Mesendoderm (in vitro differentiated cells): Measurements from ENCODE around the gene GOLIM4.

Source experiments
- DNase-seq: peaks from one replicate; pipeline ENCODE4 v3.0.0; 2013
- H2AK5ac ChIP-seq: 2 replicates; pipeline ENCODE4 v1.6.1; 2013; ENCODE audit warnings: low read length, inconsistent platforms
- H2BK120ac ChIP-seq: 2 replicates; pipeline ENCODE4 v1.6.1; 2013; ENCODE audit warnings: low read depth, mild to moderate bottlenecking, low read length, moderate library complexity, mixed read lengths
- H2BK15ac ChIP-seq: replicated peaks from 2 replicates; pipeline ENCODE4 v1.6.1; 2013; ENCODE audit warnings: low read depth, mild to moderate bottlenecking, moderate library complexity
- H2BK5ac ChIP-seq: 2 replicates; pipeline ENCODE4 v1.6.1; 2013; ENCODE audit warnings: low read length, inconsistent platforms
- H3K18ac ChIP-seq: 2 replicates; pipeline ENCODE4 v1.6.1; 2013; ENCODE audit warnings: mild to moderate bottlenecking, low read length, mixed read lengths
- H3K23ac ChIP-seq: one replicate; pipeline ENCODE4 v1.6.1; 2013; ENCODE audit warnings: low read length
- H3K27ac ChIP-seq: 2 replicates; pipeline ENCODE4 v1.5.1; 2013; ENCODE audit warnings: low read depth, mild to moderate bottlenecking, inconsistent platforms, low read length, moderate library complexity
- H3K27me3 ChIP-seq: 2 replicates; pipeline ENCODE4 v1.6.1; 2013; ENCODE audit warnings: low read length, control low read depth, mild to moderate bottlenecking, inconsistent platforms; ENCODE audit not compliant: insufficient read depth, poor library complexity
- H3K36me3 ChIP-seq: 2 replicates; pipeline ENCODE4 v1.6.1; 2013; ENCODE audit warnings: low read length, inconsistent platforms; ENCODE audit not compliant: control insufficient read depth, insufficient read depth
- H3K4ac ChIP-seq: one replicate; pipeline ENCODE4 v1.6.1; 2013; ENCODE audit warnings: low read depth, mild to moderate bottlenecking, low read length, moderate library complexity
- H3K4me1 ChIP-seq: 2 replicates; pipeline ENCODE4 v1.6.1; 2013; ENCODE audit warnings: low read depth, low read length, inconsistent platforms; ENCODE audit not compliant: control insufficient read depth
- H3K4me2 ChIP-seq: 2 replicates; pipeline ENCODE4 v1.6.1; 2013; ENCODE audit warnings: low read length
- H3K4me3 ChIP-seq: 2 replicates; pipeline ENCODE4 v1.5.1; 2013; ENCODE audit warnings: mild to moderate bottlenecking, low read length
- H3K56ac ChIP-seq: one replicate; pipeline ENCODE4 v1.6.1; 2013; ENCODE audit warnings: low read length
- H3K79me1 ChIP-seq: 2 replicates; pipeline ENCODE4 v1.6.1; 2013; ENCODE audit warnings: low read length, inconsistent platforms
- H3K79me2 ChIP-seq: 2 replicates; pipeline ENCODE4 v1.6.1; 2013; ENCODE audit warnings: mild to moderate bottlenecking, low read length; ENCODE audit not compliant: control insufficient read depth, insufficient read depth
- H3K9ac ChIP-seq: 2 replicates; pipeline ENCODE4 v1.6.1; 2013; ENCODE audit warnings: low read length, inconsistent platforms
- H4K5ac ChIP-seq: one replicate; pipeline ENCODE4 v1.6.1; 2013; ENCODE audit warnings: low read length
- H4K8ac ChIP-seq: one replicate; pipeline ENCODE4 v1.6.1; 2013; ENCODE audit warnings: low read depth, mild to moderate bottlenecking, control low read depth, low read length, moderate library complexity
- WGBS: extraction: QIAGEN DNeasy Blood & Tissue Kit; methylation state at CpG from one replicate; pipeline ENCODE4 v1.1.7; 2013; ENCODE audit warnings: low lambda C conversion rate, missing lambda C conversion rate; ENCODE audit not compliant: insufficient coverage; ENCODE audit errors: extremely low coverage; 5-methylcytosine and 5-hydroxymethylcytosine counted together

Gene GOLIM4

DNA sequence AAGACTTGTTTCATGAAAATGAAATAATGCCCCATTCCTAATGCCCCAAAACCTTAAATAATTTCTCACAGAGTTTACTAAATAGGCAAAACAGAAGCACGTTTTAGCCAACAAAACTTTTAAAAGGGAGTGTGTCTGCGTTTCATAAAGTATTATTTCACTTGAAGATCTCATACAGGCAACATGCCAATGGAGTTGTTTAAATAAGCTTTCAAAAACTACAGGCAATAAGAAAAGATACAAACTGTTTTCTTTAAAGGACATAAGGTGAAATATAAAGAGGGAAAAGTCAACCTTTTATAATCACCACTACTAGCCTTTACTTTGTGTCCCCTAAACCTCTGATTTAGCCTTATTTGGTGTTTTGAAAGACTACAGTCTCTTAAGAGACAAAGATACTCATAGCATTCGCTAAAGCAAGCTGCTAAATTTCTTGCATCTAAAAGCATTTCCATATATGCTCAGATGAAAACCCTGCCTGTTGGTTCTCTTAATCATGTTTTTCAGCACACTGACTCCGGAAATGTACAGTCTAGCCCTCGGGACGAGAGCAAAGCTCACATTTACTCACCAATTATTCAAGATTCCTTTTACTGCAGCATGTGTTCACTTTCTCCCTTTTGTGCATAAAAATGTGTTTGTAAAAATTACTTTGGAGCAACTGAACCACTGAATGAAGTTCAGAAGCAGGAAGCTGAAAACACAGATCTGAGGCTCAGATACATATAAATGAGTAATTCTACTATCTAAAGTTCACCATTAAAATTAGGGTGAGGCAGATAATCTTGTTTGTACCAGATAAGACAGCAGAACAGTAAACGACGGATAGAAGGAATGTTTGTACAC is 119.0 kb downstream of the GOLIM4 start:
- no peak overlapping the region for H3K4ac ChIP-seq
- no CpG with 5 or more reads among the region's 8 CpGs for WGBS
- no peak overlapping the region for H2BK5ac ChIP-seq
- H2BK15ac ChIP-seq = no peak overlapping the region
- no peak overlapping the region for H4K5ac ChIP-seq
- no peak for DNase-seq
- no peak overlapping the region for H3K4me2 ChIP-seq
- no peak overlapping the region for H2BK120ac ChIP-seq
- H2AK5ac ChIP-seq = no peak overlapping the region
- no peaks in the 10 kb centered on the region for H3K79me1 ChIP-seq
- H3K9ac ChIP-seq = no peak overlapping the region
- no peaks in the 10 kb centered on the region for H3K79me2 ChIP-seq
- H3K27me3 ChIP-seq = no peaks in the 10 kb centered on the region
- no peaks in the 10 kb centered on the region for H3K4me1 ChIP-seq
- H3K27ac ChIP-seq = no peak overlapping the region
- no peak overlapping the region for H3K4me3 ChIP-seq
- H3K56ac ChIP-seq = no peak overlapping the region
- no peak overlapping the region for H3K18ac ChIP-seq
- H3K36me3 ChIP-seq = no peaks in the 10 kb centered on the region
- no peak overlapping the region for H4K8ac ChIP-seq
- H3K23ac ChIP-seq = no peak overlapping the region

DNA sequence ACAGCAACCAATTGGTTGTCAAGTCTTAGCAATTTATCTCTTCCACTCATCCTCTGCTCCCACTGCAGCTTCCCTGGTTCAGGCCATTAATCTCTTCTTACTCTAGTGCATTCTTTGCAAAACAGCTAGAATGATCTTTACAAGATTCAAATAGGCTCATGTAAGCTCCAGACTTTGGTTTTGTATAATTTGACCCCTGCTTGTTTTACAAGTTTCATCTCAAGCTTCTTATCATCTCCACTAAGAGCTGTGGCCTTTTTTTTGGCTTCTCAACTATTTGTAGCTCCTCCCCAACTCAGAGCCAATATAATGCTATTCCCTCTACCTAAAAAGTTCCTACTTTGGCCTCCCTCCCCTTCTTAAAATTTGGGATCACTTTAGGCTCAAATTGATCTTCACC is 121.8 kb downstream of the GOLIM4 start:
- Histone ChIP-seq H4K8ac (no peak overlapping the region), H2BK120ac (no peak overlapping the region), H3K79me2 (no peaks in the 10 kb centered on the region), H3K18ac (no peak overlapping the region), H3K4me1 (no peaks in the 10 kb centered on the region), H3K4me3 (no peak overlapping the region), H4K5ac (no peak overlapping the region), H3K4me2 (no peak overlapping the region), H3K23ac (no peak overlapping the region), H3K79me1 (no peaks in the 10 kb centered on the region), H3K56ac (no peak overlapping the region), H3K9ac (no peak overlapping the region), H2BK5ac (no peak overlapping the region), H2AK5ac (no peak overlapping the region), H3K36me3 (no peaks in the 10 kb centered on the region), H3K27me3 (no peaks in the 10 kb centered on the region), H3K4ac (no peak overlapping the region), H2BK15ac (no peak overlapping the region), H3K27ac (no peak overlapping the region)
- DNase-seq = no peak

DNA sequence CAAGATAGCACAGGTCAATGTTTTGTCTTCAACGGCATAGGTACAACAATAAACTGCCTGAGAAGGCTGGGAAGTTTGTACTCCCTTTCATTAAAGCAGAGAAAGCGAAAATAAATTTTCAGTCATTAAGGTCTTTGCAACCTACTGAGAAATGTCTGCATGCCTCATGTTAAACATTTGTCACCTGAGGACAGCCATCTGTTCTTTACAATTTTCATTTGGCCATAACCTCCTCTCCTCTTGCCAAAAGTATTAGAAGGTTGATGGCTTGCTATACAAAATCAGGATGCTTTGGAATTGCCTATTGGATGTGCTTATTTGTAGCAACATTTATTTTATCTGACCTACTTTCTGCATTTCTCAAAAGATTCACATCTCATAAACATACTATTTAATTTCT is 122.7 kb downstream of the GOLIM4 start:
- Histone ChIP-seq H3K18ac (no peak overlapping the region), H3K4ac (no peak overlapping the region), H3K27me3 (no peaks in the 10 kb centered on the region), H3K36me3 (no peaks in the 10 kb centered on the region), H2AK5ac (no peak overlapping the region), H3K27ac (no peak overlapping the region), H3K23ac (no peak overlapping the region), H3K56ac (no peak overlapping the region), H2BK15ac (no peak overlapping the region), H3K4me1 (no peaks in the 10 kb centered on the region), H2BK5ac (no peak overlapping the region), H2BK120ac (no peak overlapping the region), H4K8ac (no peak overlapping the region), H3K4me2 (no peak overlapping the region), H4K5ac (no peak overlapping the region), H3K79me1 (no peaks in the 10 kb centered on the region), H3K4me3 (no peak overlapping the region), H3K9ac (no peak overlapping the region), H3K79me2 (no peaks in the 10 kb centered on the region)
- WGBS = no CpG with 5 or more reads among the region's 2 CpGs
- no peak for DNase-seq

DNA sequence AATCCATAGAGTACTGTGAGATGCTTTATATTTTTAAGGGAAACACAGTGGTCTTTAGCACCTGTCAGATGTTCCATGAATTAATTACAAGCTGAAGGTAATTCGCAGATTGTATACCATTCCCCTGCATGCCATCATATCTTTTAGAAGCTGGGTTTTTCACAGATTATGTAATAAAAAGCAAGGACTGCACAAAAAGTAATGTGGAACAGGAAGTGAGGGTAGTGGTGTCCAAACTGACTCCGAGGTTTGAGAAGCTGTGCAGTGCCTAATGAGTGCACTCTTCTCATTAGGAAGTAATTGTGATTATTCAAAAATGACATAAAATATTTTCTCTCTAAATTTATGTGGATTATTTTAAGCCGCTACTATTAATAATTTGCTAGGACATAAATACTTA is 123.2 kb downstream of the GOLIM4 start:
- H3K79me1 ChIP-seq = no peaks in the 10 kb centered on the region
- H3K18ac ChIP-seq = no peak overlapping the region
- H3K4me3 ChIP-seq = no peak overlapping the region
- no peaks in the 10 kb centered on the region for H3K79me2 ChIP-seq
- H3K4me2 ChIP-seq = no peak overlapping the region
- no peak overlapping the region for H3K56ac ChIP-seq
- no peak overlapping the region for H2BK5ac ChIP-seq
- no peak overlapping the region for H3K23ac ChIP-seq
- H3K36me3 ChIP-seq = no peaks in the 10 kb centered on the region
- H4K5ac ChIP-seq = no peak overlapping the region
- H2AK5ac ChIP-seq = no peak overlapping the region
- no peaks in the 10 kb centered on the region for H3K27me3 ChIP-seq
- H3K4me1 ChIP-seq = no peaks in the 10 kb centered on the region
- H2BK120ac ChIP-seq = no peak overlapping the region
- no peak overlapping the region for H3K4ac ChIP-seq
- H3K9ac ChIP-seq = no peak overlapping the region
- DNase-seq = no peak
- no peak overlapping the region for H3K27ac ChIP-seq
- no CpG with 5 or more reads among the region's 3 CpGs for WGBS
- H2BK15ac ChIP-seq = no peak overlapping the region
- no peak overlapping the region for H4K8ac ChIP-seq

DNA sequence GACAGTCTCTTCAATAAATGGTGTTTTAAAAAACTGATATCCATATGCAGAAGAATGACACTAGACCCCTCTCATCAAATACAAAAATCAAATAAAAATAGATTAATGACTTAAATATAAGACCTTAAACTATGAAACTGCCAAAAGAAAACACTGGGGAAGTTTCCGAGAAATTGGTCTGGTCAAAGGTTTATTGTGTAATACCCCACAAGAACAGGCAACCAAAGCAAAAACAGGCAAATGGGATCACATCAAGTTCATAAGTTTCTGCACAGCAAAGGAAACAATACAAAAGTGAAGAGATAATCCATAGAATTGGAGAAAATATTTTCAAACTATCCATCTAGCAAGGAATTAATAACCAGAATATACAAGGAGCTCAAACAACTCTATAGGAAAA is 126.2 kb downstream of the GOLIM4 start:
- Histone ChIP-seq H3K4me1 (no peaks in the 10 kb centered on the region), H3K27me3 (no peaks in the 10 kb centered on the region), H2BK120ac (no peak overlapping the region), H3K4ac (no peak overlapping the region), H3K18ac (no peak overlapping the region), H3K27ac (no peak overlapping the region), H3K79me1 (no peaks in the 10 kb centered on the region), H4K8ac (no peak overlapping the region), H2AK5ac (no peak overlapping the region), H3K79me2 (no peaks in the 10 kb centered on the region), H2BK5ac (no peak overlapping the region), H2BK15ac (no peak overlapping the region), H4K5ac (no peak overlapping the region), H3K36me3 (no peaks in the 10 kb centered on the region), H3K56ac (no peak overlapping the region), H3K4me3 (no peak overlapping the region), H3K9ac (no peak overlapping the region), H3K23ac (no peak overlapping the region), H3K4me2 (no peak overlapping the region)
- no peak for DNase-seq
- no CpG with 5 or more reads among the region's 1 CpG for WGBS
